NCI-H526 treated with DMSO at 0.1 percent for 48 hours (cell line): Measurements from ENCODE around the gene NDUFV1.
"Not testable (repeated sequence)": the region's sequence is repeated elsewhere in the genome, so short reads cannot be mapped to it uniquely, and the experiment has no call there.

Experiments used
- DNase-seq: peaks from one replicate; lab custom pipeline; 2025; lab: John Stamatoyannopoulos, UW

Gene NDUFV1

DNA sequence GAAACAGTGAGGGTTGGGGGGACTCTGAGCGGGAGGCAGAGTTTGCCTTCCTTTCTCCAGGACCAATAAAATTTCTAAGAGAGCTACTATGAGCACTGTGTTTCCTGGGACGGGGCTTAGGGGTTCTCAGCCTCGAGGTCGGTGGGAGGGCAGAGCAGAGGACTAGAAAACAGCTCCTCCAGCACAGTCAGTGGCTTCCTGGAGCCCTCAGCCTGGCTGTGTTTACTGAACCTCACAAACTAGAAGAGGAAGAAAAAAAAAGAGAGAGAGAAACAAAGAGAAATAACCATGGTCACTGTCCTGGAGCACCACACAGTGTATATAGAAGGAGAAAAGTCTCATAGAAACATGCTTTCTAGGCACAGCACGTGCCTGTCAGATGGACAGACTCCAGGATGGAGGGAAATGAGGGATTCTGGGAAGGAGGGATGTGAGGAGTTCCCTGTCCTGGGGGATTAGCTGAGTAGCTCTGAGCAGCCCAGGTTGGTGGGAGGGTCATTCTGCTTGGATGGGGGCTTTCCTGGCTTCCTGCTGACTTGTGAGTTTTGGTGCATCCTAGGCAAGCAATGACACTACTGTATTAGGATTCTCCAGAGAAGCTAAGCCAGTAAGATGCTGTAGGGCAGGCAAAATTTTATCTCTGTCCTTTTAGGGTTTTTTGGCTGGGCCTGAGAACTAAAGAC lies 20.0 kb upstream of the NDUFV1 start:
- DNase-seq = no peak

DNA sequence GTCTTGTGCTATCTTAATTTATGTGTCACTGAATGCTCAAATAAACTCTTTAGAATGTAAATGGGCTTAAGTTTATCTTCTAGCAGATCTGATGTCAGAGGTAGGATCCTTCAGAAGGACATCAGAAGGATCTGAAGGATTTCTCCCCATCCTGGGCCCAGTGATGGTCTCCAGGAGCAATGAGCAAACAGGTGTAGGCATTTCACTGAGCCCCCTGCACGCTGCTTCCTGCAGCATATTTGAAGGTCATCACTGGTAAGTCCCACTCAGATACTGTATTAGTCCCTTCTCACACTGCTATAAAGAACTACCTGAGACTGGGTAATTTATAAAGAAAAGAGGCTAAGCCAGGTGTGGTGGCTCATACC lies 18.6 kb upstream of the NDUFV1 start:
- DNase-seq = no peak

DNA sequence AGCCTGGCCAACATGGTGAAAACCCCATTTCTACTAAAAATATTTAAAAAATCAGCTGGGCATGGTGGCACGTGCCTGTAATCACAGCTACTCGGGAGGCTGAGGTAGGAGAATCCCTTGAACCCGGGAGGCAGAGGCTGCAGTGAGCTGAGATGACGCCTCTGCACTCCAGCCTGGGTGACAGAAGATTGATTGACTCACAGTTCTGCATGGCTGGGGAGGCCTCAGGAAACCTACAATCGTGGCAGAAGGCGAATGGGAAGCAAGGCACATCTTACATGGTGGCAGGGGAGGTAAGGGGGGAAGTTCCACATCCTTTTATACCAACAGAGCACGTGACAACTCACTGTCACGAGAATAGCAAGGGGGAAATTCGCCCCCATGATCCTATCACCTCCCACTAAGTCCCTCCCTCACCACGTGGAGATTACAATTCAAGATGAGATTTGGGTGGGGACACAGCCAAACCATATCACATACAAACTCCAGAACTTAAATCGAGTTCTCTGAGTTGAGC lies 17.8 kb upstream of the NDUFV1 start:
- DNase-seq = not testable (repeated sequence)

DNA sequence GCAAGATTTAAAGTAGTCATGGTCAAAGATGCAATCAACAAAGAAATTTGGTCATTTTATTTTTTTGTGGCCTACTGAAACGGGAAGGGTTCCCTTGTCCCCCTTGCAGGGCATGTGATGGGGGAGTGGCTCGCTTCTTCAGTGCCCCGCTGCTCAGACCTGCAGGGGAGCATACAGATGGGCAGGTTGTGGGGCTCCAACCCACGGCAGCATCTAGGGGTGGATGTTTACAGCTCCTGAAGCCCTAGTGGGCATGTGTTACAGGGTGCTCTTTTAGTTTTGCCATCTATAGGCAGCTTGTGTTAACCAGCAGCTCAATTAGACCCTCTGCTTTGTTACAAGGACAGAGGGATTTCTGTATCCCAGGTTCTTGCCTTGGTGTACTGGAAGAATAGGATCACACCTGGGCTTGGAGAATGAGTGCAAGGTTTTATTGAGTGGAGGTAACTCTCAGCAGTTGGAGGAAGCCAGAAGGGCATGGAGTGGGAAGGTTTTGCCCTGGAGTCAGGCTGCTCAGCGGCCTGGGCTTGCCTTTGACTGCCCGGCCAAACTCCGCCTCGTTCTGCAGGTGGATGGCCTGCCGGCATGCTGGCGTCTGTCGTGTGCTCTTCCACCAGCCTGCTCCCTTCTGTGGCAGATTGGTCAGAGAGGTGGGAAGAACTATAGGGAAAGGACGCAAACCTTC lies 13.7 kb upstream of the NDUFV1 start:
- DNase-seq = no peak

DNA sequence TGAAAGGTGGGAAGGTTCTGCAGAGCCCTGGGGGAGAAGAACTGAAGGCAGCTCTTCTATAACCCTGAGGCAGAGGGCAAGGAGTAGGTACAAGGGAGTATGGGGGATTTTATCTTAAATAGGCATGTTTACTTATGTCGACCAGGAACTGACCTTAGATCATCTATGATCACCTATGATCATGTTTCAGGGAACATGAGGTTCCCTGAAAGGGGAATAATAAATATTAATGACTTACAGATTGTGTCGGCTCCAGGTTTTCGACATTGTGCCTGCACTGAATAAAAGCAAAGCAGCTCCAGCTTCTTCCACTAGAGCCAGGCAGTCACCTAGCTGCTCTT lies 13.2 kb upstream of the NDUFV1 start:
- DNase-seq = no peak

DNA sequence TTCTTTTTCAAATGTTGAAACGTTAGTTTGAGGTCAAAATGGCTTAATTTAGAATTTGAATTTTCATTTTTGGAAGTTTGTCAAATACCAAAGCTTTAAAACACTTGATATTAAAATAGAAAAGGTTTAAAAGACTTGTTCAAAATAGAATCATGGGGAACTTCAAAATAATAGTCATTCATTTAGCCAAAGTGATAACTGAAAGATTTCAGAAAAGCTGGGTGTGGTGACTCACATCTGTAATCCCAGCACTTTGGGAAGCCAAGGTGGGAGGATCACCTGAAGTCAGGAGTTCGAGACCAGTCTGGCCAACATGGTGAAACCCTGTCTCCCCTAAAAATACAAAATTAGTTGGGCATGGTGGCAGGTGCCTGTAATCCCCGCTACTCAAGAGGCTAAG lies 12.3 kb upstream of the NDUFV1 start:
- no peak for DNase-seq

DNA sequence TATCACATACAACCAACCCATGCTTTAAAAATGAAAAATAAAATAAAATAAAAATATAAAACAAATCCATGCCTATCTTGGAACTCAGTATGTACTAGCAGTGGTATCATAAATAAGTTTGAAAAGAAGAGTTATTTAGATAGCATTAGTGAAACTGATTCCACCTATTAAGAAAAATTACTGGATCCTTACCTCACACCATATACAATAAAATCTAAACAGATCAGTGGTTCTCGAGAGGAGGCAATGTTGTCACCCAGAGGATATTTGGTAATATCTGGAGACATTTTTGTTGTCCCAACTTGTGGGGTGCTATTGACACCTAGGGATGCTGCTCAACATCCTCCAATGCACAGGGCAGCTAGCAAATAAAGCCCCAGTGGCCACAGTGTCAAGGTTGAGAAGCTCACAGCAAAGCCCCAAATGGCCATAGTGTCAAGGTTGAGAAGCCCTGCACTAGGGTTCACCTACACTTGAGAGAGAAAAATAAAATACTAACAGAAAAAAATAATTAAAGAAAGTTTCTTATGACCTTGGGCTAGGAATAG lies 9.9 kb upstream of the NDUFV1 start:
- no peak for DNase-seq

DNA sequence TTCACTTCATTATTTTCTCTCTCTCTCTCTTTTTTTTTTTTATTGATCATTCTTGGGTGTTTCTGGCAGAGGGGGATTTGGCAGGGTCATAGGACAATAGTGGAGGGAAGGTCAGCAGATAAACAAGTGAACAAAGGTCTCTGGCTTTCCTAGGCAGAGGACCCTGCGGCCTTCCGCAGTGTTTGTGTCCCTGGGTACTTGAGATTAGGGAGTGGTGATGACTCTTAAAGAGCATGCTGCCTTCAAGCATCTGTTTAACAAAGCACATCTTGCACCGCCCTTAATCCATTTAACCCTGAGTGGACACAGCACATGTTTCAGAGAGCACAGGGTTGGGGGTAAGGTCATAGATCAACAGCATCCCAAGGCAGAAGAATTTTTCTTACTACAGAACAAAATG lies 9.3 kb upstream of the NDUFV1 start:
- DNase-seq = not testable (repeated sequence)

DNA sequence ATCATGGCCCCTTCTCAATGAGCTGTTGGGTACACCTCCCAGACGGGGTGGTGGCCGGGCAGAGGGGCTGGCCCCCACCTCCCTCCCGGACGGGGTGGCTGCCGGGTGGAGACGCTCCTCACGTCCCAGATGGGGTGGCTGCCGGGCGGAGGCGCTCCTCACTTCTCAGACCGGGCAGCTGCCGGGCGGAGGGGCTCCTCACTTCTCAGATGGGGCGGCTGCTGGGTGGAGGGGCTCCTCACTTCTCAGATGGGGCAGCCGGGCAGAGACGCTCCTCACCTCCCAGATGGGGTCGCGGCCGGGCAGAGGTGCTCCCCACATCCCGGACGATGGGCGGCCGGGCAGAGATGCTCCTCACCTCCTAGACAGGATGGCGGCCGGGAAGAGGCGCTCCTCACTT lies 8.8 kb upstream of the NDUFV1 start:
- DNase-seq = not testable (repeated sequence)

DNA sequence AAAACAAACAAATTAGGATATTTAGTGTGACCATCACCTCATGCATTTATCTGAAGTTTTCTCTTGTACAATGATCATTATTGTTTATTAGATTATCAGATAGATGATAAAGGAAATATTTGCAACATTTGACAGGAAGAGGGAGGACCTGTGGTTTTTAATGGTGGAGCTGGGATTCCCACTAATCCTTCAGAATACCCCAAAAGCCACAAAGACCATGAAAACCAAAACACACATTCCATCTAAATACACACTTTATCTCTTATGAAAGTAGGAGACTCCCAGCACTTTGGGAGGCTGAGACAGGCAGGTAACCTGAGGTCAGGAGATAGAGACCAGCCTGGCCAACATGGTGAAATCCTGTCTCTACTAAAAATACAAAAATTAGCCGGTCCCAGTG lies 7.6 kb upstream of the NDUFV1 start:
- DNase-seq = no peak

DNA sequence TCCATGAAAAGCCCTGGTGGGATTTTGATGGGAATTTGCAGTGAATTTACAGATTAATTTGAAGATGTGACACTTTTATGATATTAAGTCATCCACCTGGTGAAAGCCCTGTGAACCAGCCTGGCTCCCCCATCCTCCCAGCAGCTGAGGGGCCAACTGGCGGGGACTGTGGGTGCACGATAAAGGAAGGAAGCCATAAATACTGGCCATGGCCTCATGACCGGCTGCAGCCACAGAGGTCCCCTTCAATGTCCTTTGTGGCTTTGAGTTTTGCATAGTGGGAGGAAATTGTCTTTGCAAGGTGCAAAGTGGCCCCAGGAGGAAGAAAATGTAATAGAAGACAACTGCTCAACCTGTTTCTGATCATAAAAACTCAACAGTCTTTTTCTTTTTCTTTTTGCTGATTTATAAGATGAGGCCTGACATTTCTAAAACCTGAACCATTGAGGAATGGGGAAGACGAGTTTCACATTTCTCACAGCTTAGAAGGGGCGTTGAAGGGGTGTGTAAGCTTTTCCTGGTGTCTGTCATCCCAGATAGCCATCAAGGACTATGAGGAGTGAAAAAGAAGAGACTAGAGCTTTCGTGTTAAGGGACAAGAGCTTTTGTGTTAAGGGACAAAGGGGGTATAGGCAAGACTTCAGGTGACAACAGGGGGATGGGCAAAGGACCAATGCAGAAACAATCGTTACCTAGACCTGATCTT lies 6.3 kb upstream of the NDUFV1 start:
- no peak for DNase-seq

DNA sequence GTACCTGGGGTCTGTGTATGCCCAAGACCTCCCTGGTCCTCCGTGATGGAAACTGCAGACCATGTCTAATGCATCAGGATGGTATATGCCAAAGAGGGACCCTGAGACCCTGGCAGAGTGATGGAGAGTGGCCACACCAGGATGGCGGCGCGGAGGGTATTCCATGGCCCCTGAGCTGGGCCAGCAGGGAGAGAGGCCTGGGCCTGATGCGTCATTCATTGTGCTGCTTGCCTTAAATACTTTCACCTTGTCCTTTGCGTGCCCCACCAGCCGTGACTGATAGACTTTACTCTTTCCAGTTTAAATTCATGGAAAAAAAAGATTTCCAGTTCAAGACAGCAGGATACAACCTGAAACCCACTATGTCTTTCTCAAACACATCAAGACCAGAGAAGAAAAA lies 5.6 kb upstream of the NDUFV1 start:
- no peak for DNase-seq

DNA sequence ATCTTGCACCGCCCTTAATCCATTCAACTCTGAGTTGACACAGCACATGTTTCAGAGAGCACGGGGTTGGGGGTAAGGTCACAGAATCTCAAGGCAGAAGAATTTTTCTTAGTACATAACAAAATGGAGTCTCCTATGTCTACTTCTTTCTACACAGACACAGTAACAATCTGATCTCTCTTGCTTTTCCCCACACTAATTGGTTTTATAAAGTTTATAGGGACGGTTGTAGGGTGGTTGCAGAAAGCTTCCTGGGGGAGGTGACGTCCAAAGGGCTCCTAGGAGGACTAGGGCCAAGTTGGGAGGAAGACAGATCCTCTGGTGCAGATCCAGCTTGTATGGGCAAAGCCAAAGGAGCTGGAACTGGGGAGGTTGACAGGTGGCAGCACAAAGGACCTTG lies 2.6 kb upstream of the NDUFV1 start:
- not testable (repeated sequence) for DNase-seq

DNA sequence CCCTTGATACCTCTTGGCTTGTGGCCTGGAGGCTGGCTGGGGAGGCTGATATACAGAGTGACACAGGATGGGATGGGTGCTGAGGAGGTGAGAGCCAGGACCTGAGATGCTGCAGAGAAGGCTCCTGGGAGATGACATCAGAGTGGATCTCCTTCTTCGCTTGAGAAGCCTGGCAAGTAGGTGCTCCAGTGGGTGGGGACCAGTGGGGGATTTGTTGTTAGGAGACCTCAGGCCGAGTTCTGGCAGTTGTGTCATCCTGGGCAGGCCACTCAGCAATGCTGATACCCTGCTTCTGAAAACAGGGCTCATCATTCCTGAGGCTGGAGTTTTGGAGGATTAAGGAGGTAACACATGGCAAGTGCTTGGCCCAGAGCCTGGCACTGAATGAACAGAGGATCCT lies 1.9 kb upstream of the NDUFV1 start:
- no peak for DNase-seq

DNA sequence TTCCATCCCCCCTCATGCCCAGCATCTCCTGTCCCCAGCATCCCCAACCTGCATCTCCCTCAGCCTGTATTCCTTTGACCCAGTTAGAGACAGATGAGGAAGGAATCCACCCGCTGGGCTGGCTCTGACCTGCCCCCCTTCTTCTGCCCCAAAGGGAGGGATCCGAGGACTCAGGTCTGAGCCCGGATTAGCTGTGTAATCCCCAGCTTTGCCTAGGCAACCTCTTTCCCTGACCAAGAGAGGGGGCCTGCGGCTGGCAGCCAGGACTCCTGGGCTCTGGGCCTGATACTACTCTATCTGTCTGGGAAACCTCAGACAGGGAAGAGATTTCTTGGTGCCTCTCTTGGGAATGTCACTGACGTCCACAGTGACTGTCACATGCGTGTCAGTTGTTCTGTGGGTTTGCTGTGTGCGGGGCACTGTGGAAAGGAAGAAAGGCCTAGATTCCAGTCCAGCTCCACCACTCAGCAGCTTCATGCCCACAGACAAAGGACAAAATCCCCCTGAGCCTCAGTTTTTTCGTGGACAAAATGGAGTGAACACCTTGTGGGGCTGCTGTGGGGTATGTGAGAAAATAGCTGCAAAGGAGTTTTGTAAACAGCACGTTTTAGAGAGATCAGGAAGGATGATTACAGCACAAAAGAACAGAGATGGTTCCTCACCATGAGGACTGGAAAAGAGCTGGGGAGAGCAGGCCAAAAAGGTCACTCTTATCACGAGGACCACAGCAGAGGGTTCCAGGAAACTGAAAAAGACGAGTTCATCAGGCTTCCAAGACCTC lies 1.3 kb upstream of the NDUFV1 start:
- DNase-seq = no peak

DNA sequence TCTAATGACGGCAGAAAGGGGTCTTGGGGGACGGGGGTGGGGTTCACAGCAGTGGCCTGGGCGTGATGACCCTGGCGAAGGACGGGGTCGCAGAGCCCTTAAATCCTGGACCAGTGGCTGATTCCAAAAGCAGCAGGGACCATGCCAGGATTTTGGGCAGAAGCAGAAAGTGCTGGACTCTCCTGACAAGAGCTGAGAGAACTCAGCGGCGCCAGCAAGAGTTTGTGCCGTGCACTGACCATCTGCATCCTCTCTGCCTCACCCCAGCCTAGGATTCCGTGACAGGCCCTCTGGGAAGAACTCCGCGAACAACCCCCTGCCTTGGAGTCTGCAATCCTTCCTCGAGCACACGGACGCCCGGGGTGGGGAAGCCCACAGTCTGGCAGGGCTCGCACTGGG lies 644 bp upstream of the NDUFV1 start:
- no peak for DNase-seq

DNA sequence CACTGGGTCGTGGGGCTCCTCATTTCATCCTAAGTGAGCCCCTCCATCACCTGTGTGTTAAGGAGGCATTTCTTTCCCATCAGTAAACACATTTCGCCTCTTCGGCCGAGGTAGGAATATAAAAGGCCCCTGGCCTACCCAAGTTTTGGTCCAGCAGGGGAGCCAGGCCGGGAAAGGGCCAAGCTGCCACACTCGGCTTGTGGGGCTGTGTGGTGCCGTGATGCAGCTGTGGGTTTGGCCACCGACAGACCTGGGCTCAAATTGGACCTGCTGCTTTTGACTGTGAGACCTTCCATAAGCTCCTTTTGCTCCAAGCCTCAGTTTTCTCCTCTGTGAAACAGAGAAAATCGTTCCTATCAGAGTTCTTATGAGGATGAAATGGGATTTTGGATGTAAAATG lies 771 bp downstream of the NDUFV1 start:
- DNase-seq = no peak

DNA sequence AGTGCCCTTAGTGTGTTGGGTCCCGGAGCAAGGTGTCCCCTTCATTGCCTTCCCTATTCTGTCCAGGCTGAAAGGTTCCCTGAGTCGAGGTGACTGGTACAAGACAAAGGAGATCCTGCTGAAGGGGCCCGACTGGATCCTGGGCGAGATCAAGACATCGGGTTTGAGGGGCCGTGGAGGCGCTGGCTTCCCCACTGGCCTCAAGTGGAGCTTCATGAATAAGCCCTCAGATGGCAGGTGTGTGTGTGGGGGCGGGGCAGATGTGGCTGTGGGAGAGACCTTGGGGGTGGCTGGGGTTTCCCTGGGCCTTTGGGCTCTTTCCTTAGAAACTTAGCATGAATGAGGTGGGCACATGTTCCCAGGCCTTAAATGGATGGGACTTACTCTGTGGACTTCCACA lies 1.8 kb downstream of the NDUFV1 start:
- no peak for DNase-seq

DNA sequence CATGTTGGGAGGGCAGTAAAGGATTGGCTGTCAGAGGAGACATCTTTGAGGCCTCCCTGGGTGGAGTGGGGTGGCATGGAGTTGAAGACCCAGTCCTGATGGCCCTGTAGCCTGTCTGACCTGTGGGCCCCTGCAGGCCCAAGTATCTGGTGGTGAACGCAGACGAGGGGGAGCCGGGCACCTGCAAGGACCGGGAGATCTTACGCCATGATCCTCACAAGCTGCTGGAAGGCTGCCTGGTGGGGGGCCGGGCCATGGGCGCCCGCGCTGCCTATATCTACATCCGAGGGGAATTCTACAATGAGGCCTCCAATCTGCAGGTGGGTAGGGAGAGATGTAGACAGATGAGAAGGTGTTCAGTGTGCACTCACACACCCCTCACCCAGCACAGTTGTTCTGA lies 2.6 kb downstream of the NDUFV1 start:
- no peak for DNase-seq

DNA sequence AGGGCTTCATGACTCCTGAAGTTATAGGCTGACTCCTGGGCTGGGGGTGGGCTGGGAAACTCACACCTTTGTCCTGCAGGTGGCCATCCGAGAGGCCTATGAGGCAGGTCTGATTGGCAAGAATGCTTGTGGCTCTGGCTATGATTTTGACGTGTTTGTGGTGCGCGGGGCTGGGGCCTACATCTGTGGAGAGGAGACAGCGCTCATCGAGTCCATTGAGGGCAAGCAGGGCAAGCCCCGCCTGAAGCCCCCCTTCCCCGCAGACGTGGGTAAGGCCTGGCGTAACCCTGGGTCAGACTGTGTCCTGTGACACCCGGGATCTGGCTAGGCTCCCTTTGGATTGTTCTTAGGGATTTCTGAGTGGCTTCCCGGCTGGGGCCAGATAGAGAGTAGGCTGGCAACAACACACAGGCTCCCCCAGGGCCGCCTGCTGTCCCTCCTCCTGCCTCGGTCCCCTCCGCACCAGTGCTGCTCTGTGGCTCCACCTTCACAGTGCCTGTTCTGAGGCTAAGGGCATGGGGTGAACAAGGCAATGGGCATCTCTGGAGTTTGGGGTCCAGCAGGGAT lies 3.6 kb downstream of the NDUFV1 start:
- DNase-seq = no peak

DNA sequence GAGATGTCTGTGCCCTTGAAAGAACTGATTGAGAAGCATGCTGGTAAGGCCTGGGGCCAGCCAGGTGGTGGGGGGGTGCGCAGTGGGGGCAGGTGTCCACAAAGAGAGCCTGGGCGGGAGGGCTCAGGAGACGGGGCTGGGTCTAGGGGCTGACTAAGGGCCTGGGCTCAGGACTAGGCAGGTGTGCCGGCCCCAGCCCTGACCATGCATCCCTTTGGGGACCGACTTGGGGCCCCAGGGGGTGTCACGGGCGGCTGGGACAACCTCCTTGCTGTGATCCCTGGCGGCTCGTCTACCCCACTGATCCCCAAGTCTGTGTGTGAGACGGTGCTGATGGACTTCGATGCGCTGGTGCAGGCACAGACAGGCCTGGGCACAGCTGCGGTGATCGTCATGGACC lies 4.4 kb downstream of the NDUFV1 start:
- no peak for DNase-seq
